ENCODE measurements around the gene CLIC1.

The CLIC1 gene

GRCh38 chr6:31700740-31701401 lies 35.5 kb downstream of the CLIC1 start:
- CTCF ChIA-PET: no interaction called here
- POLR2A ChIA-PET: interaction anchor here (0.5 kb wide), 1 partner anchor 70 kb away, joined by 4 read pairs; no protein-coding TSS in a partner anchor
- no peak for TF ChIP-seq TARDBP (IDR thresholded peaks at IDR 0.05)
- no peak for TF ChIP-seq NFRKB (IDR thresholded peaks at IDR 0.05)
- TF ChIP-seq ZNF384 (IDR thresholded peaks at IDR 0.05): no peak
- TF ChIP-seq BHLHE40 (IDR thresholded peaks at IDR 0.05; ENCODE audit: borderline replicate concordance): no peak
- no peak for TF ChIP-seq ELF4 (IDR thresholded peaks at IDR 0.05)
- no peak for TF ChIP-seq HDGF (IDR thresholded peaks at IDR 0.05; ENCODE audit: borderline replicate concordance)
- no peak for TF ChIP-seq FOXK2 (IDR thresholded peaks at IDR 0.05)
- no peak for TF ChIP-seq L3MBTL2 (conservative IDR thresholded peaks at IDR 0.05)
- TF ChIP-seq ARNT (IDR thresholded peaks at IDR 0.05): no peak
- no peak for TF ChIP-seq CTBP1 (IDR thresholded peaks at IDR 0.05; ENCODE audit: borderline replicate concordance)
- no peak for TF ChIP-seq FOXA1 (IDR thresholded peaks at IDR 0.05)
- TF ChIP-seq SP1 (IDR thresholded peaks at IDR 0.05): no peak
- TF ChIP-seq FOXM1 (IDR thresholded peaks at IDR 0.05; ENCODE audit: borderline replicate concordance): no peak
- TF ChIP-seq PKNOX1 (IDR thresholded peaks at IDR 0.05): no peak
- TF ChIP-seq LEF1 (IDR thresholded peaks at IDR 0.05; ENCODE audit: borderline replicate concordance): no peak
- TF ChIP-seq SUZ12 (IDR thresholded peaks at IDR 0.05): no peak
- DNase-seq (ENCODE audit: extremely low spot score): no peak

GRCh38 chr6:31697555-31697954 lies 38.8 kb downstream of the CLIC1 start:
- POLR2A ChIA-PET: no interaction called here
- no peak for DNase-seq (ENCODE audit: extremely low spot score)
- TF ChIP-seq L3MBTL2 (conservative IDR thresholded peaks at IDR 0.05) (no peak), CTBP1 (IDR thresholded peaks at IDR 0.05; ENCODE audit: borderline replicate concordance) (no peak), LEF1 (IDR thresholded peaks at IDR 0.05; ENCODE audit: borderline replicate concordance) (no peak)
- CTCF ChIA-PET: no interaction called here

- CTCF ChIA-PET: no interaction called here
- no peak for TF ChIP-seq CTBP1 (IDR thresholded peaks at IDR 0.05; ENCODE audit: borderline replicate concordance)
- no peak for TF ChIP-seq SUZ12 (IDR thresholded peaks at IDR 0.05)
- TF ChIP-seq ELF4 (IDR thresholded peaks at IDR 0.05): no peak
- TF ChIP-seq ZNF384 (IDR thresholded peaks at IDR 0.05): no peak
- TF ChIP-seq FOXM1 (IDR thresholded peaks at IDR 0.05; ENCODE audit: borderline replicate concordance): no peak
- DNase-seq (ENCODE audit: extremely low spot score): no peak
- POLR2A ChIA-PET: interaction anchor here (1.6 to 6.3 kb wide), 2 partner anchors 9 to 121 kb away, joined by 5 to 30 read pairs; partner anchors contain the start of genes ABHD16A, HSPA1A and HSPA1L
Measured at GRCh38 chr6:31693535-31693934, 42.8 kb downstream of the CLIC1 start.

- ChIA-PET POLR2A (interaction anchor here (1.6 to 6.3 kb wide), 2 partner anchors 10 to 122 kb away, joined by 5 to 30 read pairs; partner anchors contain the start of genes ABHD16A, HSPA1A and HSPA1L), CTCF (no interaction called here)
- TF ChIP-seq LEF1 (IDR thresholded peaks at IDR 0.05; ENCODE audit: borderline replicate concordance) (no peak), FOXK2 (IDR thresholded peaks at IDR 0.05) (no peak), FOXM1 (IDR thresholded peaks at IDR 0.05; ENCODE audit: borderline replicate concordance) (no peak), BHLHE40 (IDR thresholded peaks at IDR 0.05; ENCODE audit: borderline replicate concordance) (no peak), ELF4 (IDR thresholded peaks at IDR 0.05) (no peak), ARNT (IDR thresholded peaks at IDR 0.05) (no peak), SUZ12 (IDR thresholded peaks at IDR 0.05) (no peak), FOXA1 (IDR thresholded peaks at IDR 0.05) (no peak), PKNOX1 (IDR thresholded peaks at IDR 0.05) (no peak), SP1 (IDR thresholded peaks at IDR 0.05) (no peak), NFRKB (IDR thresholded peaks at IDR 0.05) (no peak), L3MBTL2 (conservative IDR thresholded peaks at IDR 0.05) (no peak), TARDBP (IDR thresholded peaks at IDR 0.05) (no peak), HDGF (IDR thresholded peaks at IDR 0.05; ENCODE audit: borderline replicate concordance) (no peak), CTBP1 (IDR thresholded peaks at IDR 0.05; ENCODE audit: borderline replicate concordance) (no peak), ZNF384 (IDR thresholded peaks at IDR 0.05) (no peak)
- no peak for DNase-seq (ENCODE audit: extremely low spot score)
Measured at GRCh38 chr6:31692886-31693285, 43.4 kb downstream of the CLIC1 start.

GRCh38 chr6:31692353-31692752 lies 44.0 kb downstream of the CLIC1 start:
- POLR2A ChIA-PET: interaction anchor here (1.6 to 6.3 kb wide), 3 partner anchors 10 to 122 kb away, joined by 5 to 30 read pairs (median 6); partner anchors contain the start of genes ABHD16A, GPANK1, HSPA1A and HSPA1L
- TF ChIP-seq SUZ12 (IDR thresholded peaks at IDR 0.05): no peak
- TF ChIP-seq FOXA1 (IDR thresholded peaks at IDR 0.05): no peak
- no peak for TF ChIP-seq SP1 (IDR thresholded peaks at IDR 0.05)
- no peak for TF ChIP-seq PKNOX1 (IDR thresholded peaks at IDR 0.05)
- no peak for TF ChIP-seq ELF4 (IDR thresholded peaks at IDR 0.05)
- TF ChIP-seq ARNT (IDR thresholded peaks at IDR 0.05): no peak
- no peak for TF ChIP-seq FOXM1 (IDR thresholded peaks at IDR 0.05; ENCODE audit: borderline replicate concordance)
- no peak for TF ChIP-seq L3MBTL2 (conservative IDR thresholded peaks at IDR 0.05)
- no peak for TF ChIP-seq LEF1 (IDR thresholded peaks at IDR 0.05; ENCODE audit: borderline replicate concordance)
- CTCF ChIA-PET: no interaction called here
- DNase-seq (ENCODE audit: extremely low spot score): no peak

- no peak for DNase-seq (ENCODE audit: extremely low spot score)
- ChIA-PET POLR2A (interaction anchor here (1.6 to 6.3 kb wide), 3 partner anchors 11 to 123 kb away, joined by 5 to 30 read pairs (median 6); partner anchors contain the start of genes ABHD16A, GPANK1, HSPA1A and HSPA1L), CTCF (no interaction called here)
- TF ChIP-seq LEF1 (IDR thresholded peaks at IDR 0.05; ENCODE audit: borderline replicate concordance) (no peak), FOXM1 (IDR thresholded peaks at IDR 0.05; ENCODE audit: borderline replicate concordance) (no peak), FOXK2 (IDR thresholded peaks at IDR 0.05) (no peak), BHLHE40 (IDR thresholded peaks at IDR 0.05; ENCODE audit: borderline replicate concordance) (no peak), CTBP1 (IDR thresholded peaks at IDR 0.05; ENCODE audit: borderline replicate concordance) (no peak)
Measured at GRCh38 chr6:31691564-31692108, 44.7 kb downstream of the CLIC1 start.
